GM18499 (cell line): ENCODE data around the gene GAA.
"Not testable (repeated sequence)": the region's sequence is repeated elsewhere in the genome, so short reads cannot be mapped to it uniquely, and the experiment has no call there.

Experiments
- ATAC-seq: cut with Tn5 transposase; IDR thresholded peaks from one replicate; pipeline ENCODE4 v1.9.1; 2021; ENCODE audit warnings: moderate number of reproducible peaks; ENCODE audit not compliant: insufficient read depth, unreplicated experiment

The GAA gene

DNA sequence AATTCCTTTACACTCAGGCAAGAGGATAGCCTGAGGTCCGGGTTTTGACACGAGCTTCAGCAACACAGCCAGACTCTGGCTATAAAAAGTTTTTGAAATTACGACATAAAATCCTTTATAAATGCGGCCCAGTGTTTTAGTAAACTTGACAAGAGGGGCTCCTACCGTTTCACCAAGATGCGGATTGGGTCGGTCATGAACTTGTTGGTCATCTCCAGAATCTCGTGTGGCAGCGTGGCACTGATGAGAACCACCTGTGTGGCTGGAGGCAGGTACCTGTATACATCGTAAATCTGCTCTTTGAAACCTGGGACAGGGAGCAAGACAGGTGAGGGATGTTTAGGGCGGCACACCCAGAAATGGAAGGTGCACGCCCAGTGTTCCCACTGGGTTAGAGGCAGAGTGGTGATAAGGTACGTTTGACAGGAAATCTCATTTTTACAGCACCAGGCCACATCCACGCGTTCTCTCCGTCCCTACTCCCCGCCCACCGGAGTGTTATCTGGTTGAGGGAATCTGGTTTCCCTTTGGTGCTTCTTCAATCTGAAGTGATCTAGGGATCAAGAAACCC lies 37.6 kb downstream of the GAA start:
- ATAC-seq, result no peak

DNA sequence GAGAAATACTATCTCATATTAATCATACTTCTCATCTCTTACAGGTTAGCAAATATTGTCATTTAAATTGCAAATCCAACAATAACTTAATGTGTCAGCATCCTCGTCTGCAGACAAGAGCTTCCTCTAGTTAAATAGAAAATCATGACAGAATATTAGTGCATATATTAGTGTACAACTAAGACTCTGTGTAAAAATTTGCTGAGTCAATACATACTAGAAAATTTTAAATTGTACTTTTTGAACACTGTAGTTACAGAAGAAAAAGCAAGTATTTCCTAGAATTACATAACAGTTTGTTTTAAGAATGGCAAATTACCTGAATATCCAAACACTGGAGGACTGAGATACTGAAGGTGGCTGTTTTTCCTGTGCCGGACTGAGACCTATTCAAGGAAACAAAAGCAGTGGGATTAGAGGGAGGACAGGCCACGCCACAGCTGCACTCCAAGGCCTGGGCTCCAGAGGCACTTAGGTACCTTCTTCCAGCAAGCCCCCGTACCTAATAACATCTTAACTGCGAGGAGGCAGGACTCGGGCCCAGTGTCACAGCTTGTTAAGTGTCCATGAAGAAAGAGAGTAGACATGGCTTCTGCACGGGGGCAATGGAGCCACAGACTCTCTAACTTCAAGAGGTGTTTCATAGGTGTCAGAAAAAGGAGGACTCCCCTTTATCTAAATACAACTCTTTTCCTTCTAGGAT lies 40.2 kb downstream of the GAA start:
- no peak for ATAC-seq

- ATAC-seq, result no peak
These were observed 41.5 kb downstream of the GAA start for GRCh38 chr17:80142929-80143328.

DNA sequence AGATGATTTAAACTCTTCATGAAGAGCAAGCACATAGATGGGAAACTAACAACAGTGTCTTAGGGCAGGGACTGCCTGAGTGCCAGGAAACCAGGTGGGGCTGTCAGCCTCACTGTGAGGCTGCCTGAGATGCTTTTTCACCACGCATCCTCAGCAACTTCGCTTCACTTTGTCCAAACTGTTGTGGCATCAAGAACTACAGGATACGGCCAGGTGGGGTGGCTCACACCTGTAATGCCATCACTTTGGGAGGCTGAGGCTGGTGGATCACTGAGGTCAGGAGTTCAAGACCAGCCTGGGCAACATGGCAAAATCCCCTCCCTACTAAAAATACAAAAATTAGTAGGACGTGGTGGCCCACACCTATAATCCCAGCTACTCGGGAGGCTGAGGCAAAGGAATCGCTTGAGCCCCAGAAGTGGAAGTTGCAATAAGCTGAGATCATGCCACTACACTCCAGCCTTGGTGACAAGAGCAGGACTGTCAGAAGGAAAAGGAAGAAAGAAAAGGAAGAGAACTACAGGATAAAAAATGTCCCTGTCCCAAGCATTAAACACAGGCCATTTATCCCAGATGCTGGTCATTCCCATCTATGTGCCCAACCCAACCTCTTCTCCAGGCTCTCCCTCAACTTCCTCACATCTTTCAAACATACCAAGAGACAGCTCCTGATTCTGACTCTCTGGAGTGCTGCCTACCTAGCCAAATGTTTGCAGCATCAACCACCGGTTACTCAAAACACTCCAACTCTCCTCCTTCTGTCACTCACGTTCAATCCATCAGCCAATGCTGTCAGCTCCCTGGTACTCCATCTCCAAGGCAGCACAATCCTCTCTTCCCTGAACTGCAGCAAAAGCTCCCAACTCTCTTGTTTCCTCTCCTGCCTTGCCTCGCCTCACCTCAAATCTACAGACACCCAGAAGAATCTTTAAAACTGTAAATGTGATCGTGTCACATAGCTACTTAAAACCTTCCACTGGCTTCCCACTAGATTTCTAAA lies 44.0 kb downstream of the GAA start:
- ATAC-seq, result no peak

DNA sequence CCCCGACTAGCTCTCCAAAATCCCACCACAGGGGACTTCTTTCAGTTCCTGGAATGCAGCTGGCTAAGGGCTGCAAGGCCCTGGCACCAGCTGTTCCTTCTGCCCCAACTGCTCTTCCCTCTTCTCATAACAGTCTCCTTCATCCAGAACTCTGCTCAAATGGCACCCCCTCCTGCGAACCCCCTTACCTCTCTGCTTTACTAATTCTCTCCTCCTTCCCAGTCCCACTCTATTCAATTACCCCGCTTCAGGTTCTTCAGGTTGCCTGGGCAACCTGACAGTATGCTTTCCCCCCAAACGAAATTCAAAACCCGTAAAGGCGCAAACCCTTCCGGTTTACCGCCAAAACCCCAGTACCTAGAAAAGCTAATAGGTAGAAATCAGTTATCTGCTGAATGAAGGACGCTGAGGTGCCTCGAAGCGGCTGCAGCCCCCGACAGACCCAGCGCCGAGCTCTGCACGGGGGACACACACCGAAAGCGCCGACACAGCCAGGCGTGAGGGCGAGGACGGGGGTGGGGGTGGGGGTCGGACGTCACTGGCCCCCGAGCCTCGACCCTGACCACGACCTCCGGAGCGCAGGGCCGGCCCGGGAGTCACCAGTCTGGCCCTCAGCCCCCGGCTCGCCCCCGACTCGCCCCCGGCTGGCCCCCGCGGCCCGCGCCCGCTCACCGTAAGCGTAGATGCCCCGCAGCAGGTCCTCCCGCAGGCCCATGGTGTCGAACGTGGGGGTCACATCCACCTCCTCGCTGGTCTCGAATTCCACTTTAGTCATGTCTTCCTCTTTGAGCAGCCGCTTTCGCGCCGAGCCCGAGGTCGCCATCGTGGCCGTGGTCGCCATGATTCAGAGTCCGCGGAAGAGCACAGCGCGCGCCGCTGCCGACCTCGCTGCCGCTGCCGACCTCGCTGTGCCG lies 45.0 kb downstream of the GAA start:
- no peak for ATAC-seq

DNA sequence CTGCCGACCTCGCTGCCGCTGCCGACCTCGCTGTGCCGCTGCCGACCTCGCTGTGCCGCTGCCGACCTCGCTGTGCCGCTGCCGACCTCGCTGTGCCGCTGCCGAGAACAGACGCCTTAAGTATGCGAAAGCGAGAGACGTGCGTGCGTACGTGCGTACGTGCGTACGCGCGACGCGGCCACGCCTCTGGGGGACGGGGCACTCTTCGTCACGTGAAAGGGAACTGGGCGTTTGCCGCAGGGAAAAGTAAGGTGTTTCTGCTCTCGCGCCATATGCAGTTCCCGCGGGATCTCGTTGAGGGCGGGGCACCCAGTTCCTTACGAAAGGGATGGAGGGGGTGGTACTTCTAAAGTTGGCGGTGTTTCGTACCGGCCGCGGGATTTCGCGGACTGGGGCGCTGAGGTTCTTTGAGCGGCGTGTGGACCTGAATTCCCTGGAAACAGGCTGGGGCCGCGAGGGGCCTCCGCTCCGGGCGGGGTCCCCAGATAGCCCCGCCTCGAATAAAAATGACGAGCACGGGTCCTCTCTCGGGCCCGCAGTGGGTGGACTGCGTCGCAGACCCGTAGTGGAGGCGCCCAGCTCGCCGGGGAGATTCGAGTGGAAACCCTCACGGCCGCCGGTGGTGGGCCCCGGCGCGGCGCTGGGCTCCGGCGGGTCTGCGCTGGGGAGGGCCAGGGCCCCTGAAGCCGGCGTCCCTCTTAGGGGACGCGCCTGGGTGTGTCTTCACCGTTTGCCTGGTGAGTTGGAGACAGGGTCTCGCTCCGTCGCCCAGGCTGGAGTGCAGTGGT lies 45.8 kb downstream of the GAA start, which contains the start of gene EIF4A3:
EIF4A3 (minus strand) TSS at position 94 of the 788 bp plus-strand sequence. CDS start 167 bp downstream, outside the sequence.
- peak; percentile 78 for ATAC-seq

DNA sequence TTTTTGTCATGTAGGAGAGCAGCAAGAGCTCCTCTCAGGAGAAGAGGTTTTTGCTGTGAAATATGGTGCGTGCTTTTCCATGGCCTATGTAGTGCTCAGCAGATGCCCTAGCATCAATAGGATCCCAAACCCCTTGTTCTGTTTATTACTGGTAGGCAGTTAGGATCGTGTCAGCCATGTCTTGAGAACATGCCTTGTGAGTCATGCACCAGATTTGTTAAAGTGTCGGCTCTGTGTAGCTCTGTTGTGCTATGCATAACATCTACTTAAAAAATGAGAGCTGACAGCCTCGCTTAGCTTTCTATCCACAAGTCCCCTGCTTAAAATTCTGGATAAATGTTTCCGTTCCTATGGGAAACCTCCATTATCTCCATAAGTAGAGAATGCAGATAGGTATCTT lies 50.0 kb downstream of the GAA start:
- no peak for ATAC-seq

DNA sequence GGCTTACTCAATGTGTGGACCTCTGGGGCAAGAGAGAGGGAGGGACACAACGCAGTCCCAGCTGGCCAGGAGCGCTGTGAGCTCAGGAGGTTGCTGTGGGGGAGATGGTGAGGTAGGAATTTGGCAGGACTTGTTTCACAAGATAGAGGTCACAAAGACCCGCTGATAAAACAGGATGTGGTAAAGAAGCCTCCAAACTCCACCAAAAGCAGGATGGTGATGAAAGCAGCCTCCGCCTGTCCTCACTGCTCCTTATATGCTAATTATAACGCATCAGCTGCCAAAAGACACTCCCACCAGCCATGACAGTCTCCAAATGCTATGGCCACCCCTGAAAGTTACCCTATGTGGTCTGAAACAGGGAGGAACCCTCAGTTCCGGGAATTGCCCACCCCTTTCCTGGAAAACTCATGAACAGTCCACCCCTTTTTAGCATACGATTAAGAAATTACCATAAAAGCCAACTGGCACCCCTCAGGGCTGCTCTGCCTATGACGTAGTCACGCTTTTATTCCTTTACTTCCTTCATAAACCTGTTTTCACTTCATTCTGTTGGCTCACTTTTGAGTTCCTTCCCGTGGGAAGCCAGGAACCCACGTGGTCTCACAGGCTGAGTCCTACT lies 50.8 kb downstream of the GAA start:
- no peak for ATAC-seq

DNA sequence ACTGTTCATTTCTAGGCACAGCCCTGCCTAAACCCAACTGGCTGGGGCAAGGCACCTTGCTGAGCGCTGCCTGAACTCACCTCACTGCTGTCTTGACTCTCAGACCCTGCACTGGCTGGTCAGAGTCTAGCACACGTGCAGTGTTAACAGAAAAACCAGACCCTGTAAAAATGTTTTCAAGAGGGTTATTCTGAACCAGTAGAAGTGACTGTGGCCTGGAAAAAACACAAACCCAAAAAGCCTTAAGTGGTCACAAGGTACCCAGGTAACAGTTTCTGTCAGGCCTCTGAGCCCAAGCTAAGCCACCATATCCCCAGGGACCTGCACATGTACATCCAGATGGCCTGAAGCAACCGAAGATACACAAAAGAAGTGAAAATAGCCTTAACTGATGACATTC lies 51.6 kb downstream of the GAA start:
- ATAC-seq, result no peak

GRCh38 chr17:80154166-80154565 lies 52.8 kb downstream of the GAA start:
- ATAC-seq, result no peak

DNA sequence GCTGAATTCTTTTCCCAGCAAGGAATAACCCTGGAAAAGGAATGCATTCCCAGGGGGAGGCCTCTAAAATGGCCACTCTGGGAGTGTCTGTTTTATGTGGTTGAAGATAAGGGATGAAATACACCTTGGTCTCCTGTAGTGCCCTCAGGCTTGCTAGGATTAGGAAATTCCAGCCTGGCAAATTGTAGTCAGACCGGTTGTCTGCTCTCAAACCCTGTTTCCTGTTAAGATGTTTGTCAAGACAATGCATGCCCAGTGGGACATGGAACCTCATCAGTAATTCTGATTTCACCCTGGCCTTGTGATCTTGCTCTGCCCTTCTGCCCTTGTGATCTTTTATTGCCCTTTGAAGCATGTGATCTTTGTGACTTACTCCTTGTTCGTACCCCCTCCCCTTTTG lies 54.2 kb downstream of the GAA start:
- not testable (repeated sequence) for ATAC-seq

DNA sequence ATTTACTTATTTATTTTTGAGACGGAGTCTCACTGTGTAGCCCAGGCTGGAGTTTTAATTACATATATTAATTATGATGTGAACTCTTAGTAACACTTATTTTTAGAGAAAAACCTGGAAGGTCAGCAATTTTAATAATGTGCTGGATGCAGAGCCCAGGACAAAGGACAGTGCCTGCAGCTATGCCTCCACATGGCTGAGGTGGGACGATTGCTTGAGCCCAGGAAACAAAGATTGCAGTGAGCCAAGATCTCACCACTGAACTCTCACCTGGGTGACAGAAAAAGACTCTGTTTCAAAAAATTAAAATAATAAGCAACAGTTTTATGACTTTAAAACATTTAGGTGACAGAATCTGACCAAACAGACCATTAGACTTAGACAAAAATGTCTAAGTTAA lies 57.5 kb downstream of the GAA start:
- no peak for ATAC-seq

DNA sequence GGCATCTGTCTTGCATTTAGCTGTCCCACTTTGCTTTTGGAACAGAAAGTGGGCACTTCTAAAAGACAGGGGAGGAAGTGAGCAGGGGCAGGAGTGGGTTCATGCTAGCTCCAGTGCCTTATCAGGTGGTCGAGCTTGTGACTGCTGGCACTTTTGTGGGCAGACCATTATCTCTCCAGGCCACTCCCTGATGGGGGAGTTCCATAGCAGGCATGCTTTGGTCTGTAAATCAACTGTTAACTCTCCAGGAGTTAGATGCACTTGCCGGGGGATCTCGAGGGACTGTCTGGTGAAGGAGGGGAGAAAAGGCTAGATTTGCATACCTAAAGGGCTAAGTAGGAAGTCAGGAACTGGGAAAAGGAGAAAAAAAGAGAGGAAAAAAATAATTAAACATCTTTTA lies 59.2 kb downstream of the GAA start:
- ATAC-seq, result no peak

- ATAC-seq, result no peak
These were observed 62.0 kb downstream of the GAA start for GRCh38 chr17:80163336-80163735.

GRCh38 chr17:80164185-80164584 lies 62.8 kb downstream of the GAA start:
- no peak for ATAC-seq

DNA sequence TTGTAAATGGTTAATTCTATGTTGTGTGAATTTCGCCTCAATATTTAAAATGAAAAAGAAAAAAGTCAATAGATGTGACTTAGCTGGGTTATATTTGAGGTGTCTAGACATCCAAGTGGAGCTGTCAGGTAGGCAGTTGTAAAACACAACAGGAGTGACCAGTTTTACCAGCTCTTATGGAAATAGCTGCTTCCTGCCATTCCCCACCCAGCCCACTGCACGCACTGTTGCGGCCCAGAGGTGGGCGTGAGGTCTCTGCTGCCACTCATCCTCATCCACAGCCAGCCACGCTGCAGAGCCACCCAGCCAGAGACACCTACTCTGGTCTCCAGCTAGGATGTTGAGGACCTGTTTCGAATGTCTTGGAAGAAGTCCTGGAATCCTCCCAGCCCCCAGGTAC lies 65.1 kb downstream of the GAA start:
- ATAC-seq, result no peak

DNA sequence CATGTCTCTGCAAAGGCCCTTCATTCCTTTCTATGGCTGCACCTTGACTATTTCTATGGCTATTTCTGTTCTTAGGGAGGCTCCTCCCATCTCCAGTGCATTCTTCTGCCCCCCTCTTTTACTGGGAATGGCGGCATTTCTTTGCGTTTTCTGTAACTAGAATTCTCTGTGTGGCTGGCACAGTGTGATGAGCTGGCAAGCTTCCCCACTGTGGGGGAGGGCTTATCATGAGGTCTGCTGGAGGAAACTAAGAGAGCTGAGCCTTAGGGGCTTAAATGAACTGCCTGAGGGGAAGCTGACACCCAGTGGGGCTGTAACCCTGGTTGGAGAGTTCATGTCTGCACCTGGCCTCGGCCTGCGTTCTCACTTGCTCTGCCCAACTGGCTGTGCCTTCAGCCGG lies 67.0 kb downstream of the GAA start:
- ATAC-seq, result no peak

- ATAC-seq, result no peak
These were observed 67.7 kb downstream of the GAA start for GRCh38 chr17:80169107-80169506.
